SU-DHL-6 (cell line): ENCODE results near the gene PIM1.
"Not testable (repeated sequence)": the region's sequence is repeated elsewhere in the genome, so short reads cannot be mapped to it uniquely, and the experiment has no call there.

ENCODE experiments used
- H2AFZ ChIP-seq: fragments of 200-600 bp; sonication (generic); 2 replicates; pipeline ENCODE4 v1.6.1; 2014; ENCODE audit warnings: low read depth, mild to moderate bottlenecking, moderate library complexity, mixed read lengths, antibody characterized with exemption, low read length; ENCODE audit not compliant: severe bottlenecking
- H3F3A ChIP-seq: fragments of 200-600 bp; shearing (Covaris generic); 2 replicates; pipeline ENCODE4 v1.6.0; 2016; ENCODE audit warnings: antibody characterized with exemption, mild to moderate bottlenecking; ENCODE audit not compliant: insufficient read depth
- H3K27ac ChIP-seq: fragments of 200-600 bp; sonication (generic); 2 replicates; pipeline ENCODE4 v1.5.1; 2016; ENCODE audit warnings: low read depth, mild to moderate bottlenecking, low read length, moderate library complexity, mixed read lengths
- H3K27me3 ChIP-seq: fragments of 200-600 bp; sonication (generic), shearing (Covaris generic); 2 replicates; pipeline ENCODE4 v1.6.0; 2014; ENCODE audit warnings: mild to moderate bottlenecking, low read length
- H3K36me3 ChIP-seq: fragments of 200-600 bp; sonication (generic); 2 replicates; pipeline ENCODE4 v1.6.1; 2014; ENCODE audit warnings: mild to moderate bottlenecking, low read length, mixed read lengths
- H3K4me2 ChIP-seq: fragments of 300-600, 200-600 bp; shearing (Covaris generic), sonication (generic); 2 replicates; pipeline ENCODE4 v1.6.0; 2014; ENCODE audit warnings: low read length, low read depth, mild to moderate bottlenecking; ENCODE audit not compliant: poor library complexity, severe bottlenecking
- H3K4me3 ChIP-seq: fragments of 200-600 bp; sonication (generic); 2 replicates; pipeline ENCODE4 v1.5.1; 2014; ENCODE audit warnings: antibody characterized with exemption, low read length, mild to moderate bottlenecking, mixed read lengths; ENCODE audit not compliant: insufficient read depth, poor library complexity, severe bottlenecking
- H3K79me2 ChIP-seq: fragments of 200-600 bp; sonication (generic); 2 replicates; pipeline ENCODE4 v1.6.1; 2014; ENCODE audit warnings: mild to moderate bottlenecking, low read length, moderate library complexity; ENCODE audit not compliant: insufficient read depth
- H3K9ac ChIP-seq: fragments of 200-600 bp; sonication (generic); 2 replicates; pipeline ENCODE4 v1.7.0; 2014; ENCODE audit warnings: mild to moderate bottlenecking, low read length
- H3K9me2 ChIP-seq: fragments of 200-600 bp; sonication (generic); replicated peaks from 2 replicates; pipeline ENCODE4 v1.6.1; 2014; ENCODE audit warnings: low read length; ENCODE audit not compliant: insufficient read depth
- H3K9me3 ChIP-seq: fragments of 200-600 bp; sonication (generic); 2 replicates; pipeline ENCODE4 v1.6.1; 2014; ENCODE audit warnings: low read length, mixed read lengths; ENCODE audit not compliant: insufficient read depth
- H4K20me1 ChIP-seq: fragments of 200-600 bp; sonication (generic); 2 replicates; pipeline ENCODE4 v1.6.1; 2014; ENCODE audit warnings: low read depth, mild to moderate bottlenecking, antibody characterized with exemption, low read length, moderate library complexity, mixed read lengths
- CTCF ChIP-seq: fragments of 200-600 bp; sonication (generic); IDR thresholded peaks from one replicate; pipeline ENCODE4 v1.5.1; 2017; ENCODE audit warnings: antibody characterized with exemption, mild to moderate bottlenecking, low read length, moderate library complexity; ENCODE audit not compliant: insufficient read depth, poor library complexity, severe bottlenecking
- EZH2phosphoT487 ChIP-seq: fragments of 200-600 bp; sonication (generic), shearing (Covaris generic); conservative IDR thresholded peaks from 2 replicates; pipeline ENCODE4 v1.6.1; 2018; ENCODE audit warnings: mild to moderate bottlenecking, antibody characterized with exemption, low read length, moderate library complexity, mixed read lengths

The PIM1 gene

GRCh38 chr6:37180075-37180474, 10.1 kb downstream of the PIM1 start:
- no peaks in the 10 kb centered on the region for H3K9me2 ChIP-seq
- H3K4me2 ChIP-seq: no peak overlapping the region
- H4K20me1 ChIP-seq: peaks cover 6% of the 10 kb centered on the region; the same call in 1 of the 2 replicates
- H3K9me3 ChIP-seq: no peaks in the 10 kb centered on the region
- peaks cover 31% of the 10 kb centered on the region for H3F3A ChIP-seq
- H3K36me3 ChIP-seq: peaks cover 7% of the 10 kb centered on the region
- H3K27me3 ChIP-seq: no peaks in the 10 kb centered on the region
- H3K4me3 ChIP-seq: no peak overlapping the region
- H3K27ac ChIP-seq: no peak overlapping the region
- no peaks in the 10 kb centered on the region for H3K79me2 ChIP-seq
- no peak overlapping the region for H2AFZ ChIP-seq
- H3K9ac ChIP-seq: no peak overlapping the region
- TF ChIP-seq CTCF (no peak), EZH2phosphoT487 (no peak)

- not testable (repeated sequence) for H3K4me2 ChIP-seq, H3K27ac ChIP-seq
These were observed 10.7 kb downstream of the PIM1 start for GRCh38 chr6:37180610-37181009.

GRCh38 chr6:37182736-37183590, 13.0 kb downstream of the PIM1 start:
- Histone ChIP-seq H3K9me2 (no peaks in the 10 kb centered on the region), H3K27ac (no peak overlapping the region), H3F3A (0 out of 2 replicates have a peak, but pooled peaks cover 3% of the 10 kb centered on the region), H4K20me1 (no peaks in the 10 kb centered on the region), H3K27me3 (no peaks in the 10 kb centered on the region), H3K36me3 (no peaks in the 10 kb centered on the region), H3K9ac (no peak overlapping the region), H3K9me3 (no peaks in the 10 kb centered on the region), H3K4me2 (no peak overlapping the region), H3K4me3 (no peak overlapping the region), H3K79me2 (no peaks in the 10 kb centered on the region), H2AFZ (no peak overlapping the region)
- TF ChIP-seq EZH2phosphoT487: no peak
- no peak for TF ChIP-seq CTCF

More at GRCh38 chr6:37180610-37181009, 10.7 kb downstream of the PIM1 start:
- not testable (repeated sequence) for H3K9me2 ChIP-seq, H3K27me3 ChIP-seq, H3K9me3 ChIP-seq, H3K79me2 ChIP-seq, H2AFZ ChIP-seq, H4K20me1 ChIP-seq, H3K4me3 ChIP-seq, H3K36me3 ChIP-seq, H3K9ac ChIP-seq
- H3F3A ChIP-seq: peaks cover 26% of the 10 kb centered on the region

GRCh38 chr6:37185949-37186720, 16.2 kb downstream of the PIM1 start:
- not testable (repeated sequence) for H3F3A ChIP-seq, H3K27ac ChIP-seq, H2AFZ ChIP-seq, H3K4me2 ChIP-seq, H3K9me2 ChIP-seq, H3K9me3 ChIP-seq, H3K36me3 ChIP-seq, H3K27me3 ChIP-seq, H3K9ac ChIP-seq, H4K20me1 ChIP-seq, H3K79me2 ChIP-seq, H3K4me3 ChIP-seq
